ENCODE results near the gene CMBL. TPM values are rescaled to one million over a fixed set of nuclear protein-coding genes. Genes with fewer than 3 reads are reported as not detected.

The CMBL gene
- total and polyA plus RNA-seq, 10 donors = 1.3 to 11.2 (median 4.1) TPM

DNA sequence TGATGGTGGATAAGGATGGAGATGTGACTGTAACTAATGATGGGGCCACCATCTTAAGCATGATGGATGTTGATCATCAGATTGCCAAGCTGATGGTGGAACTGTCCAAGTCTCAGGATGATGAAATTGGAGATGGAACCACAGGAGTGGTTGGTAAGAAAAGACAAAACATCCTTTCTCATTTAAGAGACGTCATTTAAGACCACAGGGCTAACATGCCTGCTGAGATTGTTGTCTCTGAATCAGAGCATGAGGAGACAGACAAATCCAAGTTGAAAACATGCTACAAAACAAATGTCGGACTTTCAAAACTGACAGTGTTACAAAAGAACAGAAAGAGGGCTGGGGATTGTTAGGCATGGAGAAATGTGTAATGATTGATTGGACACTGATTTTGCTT is 53.0 kb downstream of the CMBL start:
- no peaks in the 10 kb centered on the region for H3K9me3 ChIP-seq
- H3K4me1 ChIP-seq = peaks cover 12 to 45% (median 31%) of the 10 kb centered on the region in 6 donors
- no peak for DNase-seq
- intact Hi-C loops (cut with DNase I; ENCODE audit: low total_unique reads) = no loop called here
- WGBS, 5 donors = 30 to 73% (median 38%) methylated on average over 2 of the region's 2 CpGs
- H3K36me3 ChIP-seq = peaks cover 9 to 78% (median 48%) of the 10 kb centered on the region in 6 donors
- H3K4me3 ChIP-seq = no peak overlapping the region
- no peaks in the 10 kb centered on the region for H3K27me3 ChIP-seq (replicated peaks in 1 of 7)
- no peak for TF ChIP-seq POLR2A (IDR thresholded peaks at IDR 0.05)
- no peak for TF ChIP-seq POLR2AphosphoS5 (IDR thresholded peaks at IDR 0.05)
- TF ChIP-seq, protein P1, sequence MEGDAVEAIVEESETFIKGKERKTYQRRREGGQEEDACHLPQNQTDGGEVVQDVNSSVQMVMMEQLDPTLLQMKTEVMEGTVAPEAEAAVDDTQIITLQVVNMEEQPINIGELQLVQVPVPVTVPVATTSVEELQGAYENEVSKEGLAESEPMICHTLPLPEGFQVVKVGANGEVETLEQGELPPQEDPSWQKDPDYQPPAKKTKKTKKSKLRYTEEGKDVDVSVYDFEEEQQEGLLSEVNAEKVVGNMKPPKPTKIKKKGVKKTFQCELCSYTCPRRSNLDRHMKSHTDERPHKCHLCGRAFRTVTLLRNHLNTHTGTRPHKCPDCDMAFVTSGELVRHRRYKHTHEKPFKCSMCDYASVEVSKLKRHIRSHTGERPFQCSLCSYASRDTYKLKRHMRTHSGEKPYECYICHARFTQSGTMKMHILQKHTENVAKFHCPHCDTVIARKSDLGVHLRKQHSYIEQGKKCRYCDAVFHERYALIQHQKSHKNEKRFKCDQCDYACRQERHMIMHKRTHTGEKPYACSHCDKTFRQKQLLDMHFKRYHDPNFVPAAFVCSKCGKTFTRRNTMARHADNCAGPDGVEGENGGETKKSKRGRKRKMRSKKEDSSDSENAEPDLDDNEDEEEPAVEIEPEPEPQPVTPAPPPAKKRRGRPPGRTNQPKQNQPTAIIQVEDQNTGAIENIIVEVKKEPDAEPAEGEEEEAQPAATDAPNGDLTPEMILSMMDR (IDR thresholded peaks at IDR 0.05 in 8 of 11, conservative IDR thresholded peaks at IDR 0.05 in 3 of 11) = no peak
- no peak overlapping the region for H3K27ac ChIP-seq

DNA sequence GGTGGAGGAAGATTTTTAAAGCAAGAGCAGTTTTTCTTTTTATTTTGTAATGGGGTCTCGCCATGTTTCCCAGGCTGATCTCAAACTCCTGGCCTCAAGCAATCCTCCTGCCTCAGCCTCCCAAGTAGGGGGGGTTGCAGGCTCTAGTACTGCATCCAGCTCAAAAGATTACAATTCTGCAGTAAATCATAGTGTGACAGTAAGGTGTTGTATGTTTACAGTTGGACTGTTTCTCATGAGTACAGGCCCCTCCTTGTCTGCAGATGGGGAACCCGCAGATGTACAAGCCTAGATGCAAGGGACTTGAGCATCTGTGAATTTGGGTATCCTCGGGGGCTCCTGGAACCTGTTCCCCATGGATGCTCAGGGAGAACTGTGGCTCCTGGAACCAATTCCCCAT is 54.3 kb downstream of the CMBL start:
- H3K27ac ChIP-seq = no peak overlapping the region
- intact Hi-C loops (cut with DNase I; ENCODE audit: low total_unique reads) = no loop called here
- H3K4me3 ChIP-seq = no peak overlapping the region
- no peaks in the 10 kb centered on the region for H3K9me3 ChIP-seq
- no peaks in the 10 kb centered on the region for H3K27me3 ChIP-seq (replicated peaks in 1 of 7)
- WGBS, 5 donors = 88 to 97% (median 90%) methylated on average over 3 of the region's 3 CpGs
- peaks cover 3 to 66% (median 36%) of the 10 kb centered on the region in 6 donors for H3K36me3 ChIP-seq
- TF ChIP-seq POLR2AphosphoS5 (IDR thresholded peaks at IDR 0.05) (no peak), POLR2A (IDR thresholded peaks at IDR 0.05) (no peak)
- TF ChIP-seq, protein P1 (IDR thresholded peaks at IDR 0.05 in 8 of 11, conservative IDR thresholded peaks at IDR 0.05 in 3 of 11) = no peak
- H3K4me1 ChIP-seq = peaks cover 12 to 53% (median 39%) of the 10 kb centered on the region in 6 donors
- no peak for DNase-seq

DNA sequence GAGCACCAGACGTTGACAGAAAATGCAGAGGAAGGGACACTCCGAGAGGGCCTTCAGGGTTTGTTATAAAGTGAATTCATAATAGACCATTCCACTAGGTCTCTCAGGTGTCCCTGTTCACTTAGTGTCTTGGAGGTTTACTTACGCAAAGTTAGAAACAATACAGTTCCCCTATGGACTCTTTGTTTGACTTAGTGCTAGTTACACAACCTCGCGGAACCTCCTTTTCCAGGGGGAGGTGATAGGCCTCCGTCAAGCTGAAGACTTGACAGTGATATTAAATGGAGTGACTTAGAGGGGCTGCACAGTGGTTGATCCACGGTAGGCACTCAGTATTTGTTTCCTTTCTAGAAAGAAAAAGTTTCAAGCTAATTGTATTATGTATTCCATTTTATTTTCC is 56.3 kb downstream of the CMBL start:
- Histone ChIP-seq H3K4me1 (peaks cover 12 to 62% (median 45%) of the 10 kb centered on the region in 6 donors), H3K36me3 (peaks cover 0 to 46% (median 17%) of the 10 kb centered on the region in 6 donors), H3K4me3 (peak overlapping the region; percentile 82 to 99 (median 97)), H3K9me3 (no peaks in the 10 kb centered on the region), H3K27ac (peak overlapping the region in 3 of 8 donors; percentile 94 to 96 (median 95)), H3K27me3 (replicated peaks in 1 of 7) (no peaks in the 10 kb centered on the region)
- 23 to 40% (median 29%) methylated on average over 7 of the region's 7 CpGs for WGBS, 5 donors
- TF ChIP-seq, protein P1 (IDR thresholded peaks at IDR 0.05 in 8 of 11, conservative IDR thresholded peaks at IDR 0.05 in 3 of 11) = no peak
- TF ChIP-seq POLR2AphosphoS5 (IDR thresholded peaks at IDR 0.05) = no peak
- TF ChIP-seq POLR2A (IDR thresholded peaks at IDR 0.05) = no peak
- intact Hi-C loops (cut with DNase I; ENCODE audit: low total_unique reads) = no loop called here
- no peak for DNase-seq

DNA sequence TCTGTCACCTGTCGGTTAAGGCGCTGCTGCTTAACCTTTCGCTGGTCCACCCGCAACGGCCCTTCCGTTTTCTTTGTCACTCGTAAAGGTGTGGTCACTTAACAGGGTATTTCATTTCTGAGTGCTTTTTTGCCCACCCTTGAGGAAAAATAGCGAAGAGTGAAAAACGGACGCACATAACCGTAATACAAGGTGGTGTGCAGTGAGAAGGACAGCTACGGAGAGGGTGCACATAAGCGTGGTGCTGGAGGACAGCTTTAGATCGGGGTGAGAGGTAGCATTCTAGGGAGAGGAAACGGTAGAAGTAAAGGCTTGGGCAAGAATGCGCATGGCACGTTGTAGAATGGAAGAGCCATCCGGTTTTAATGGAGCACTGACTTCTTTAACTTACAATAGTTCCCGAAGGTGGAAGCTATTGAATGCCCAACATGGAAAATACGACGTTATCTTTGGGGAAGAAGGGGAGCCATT is 56.9 kb downstream of the CMBL start:
- peak overlapping the region; percentile 82 to 99 (median 97) for H3K4me3 ChIP-seq
- peaks cover 12 to 62% (median 45%) of the 10 kb centered on the region in 6 donors for H3K4me1 ChIP-seq
- peaks cover 0 to 40% (median 11%) of the 10 kb centered on the region in 6 donors for H3K36me3 ChIP-seq
- no peak for TF ChIP-seq POLR2AphosphoS5 (IDR thresholded peaks at IDR 0.05)
- TF ChIP-seq, protein P1 (IDR thresholded peaks at IDR 0.05 in 8 of 11, conservative IDR thresholded peaks at IDR 0.05 in 3 of 11) = no peak
- TF ChIP-seq POLR2A (IDR thresholded peaks at IDR 0.05) = no peak
- intact Hi-C loops (cut with DNase I; ENCODE audit: low total_unique reads) = no loop called here
- WGBS, 5 donors = 0 to 1% (median 0%) methylated on average over 21 of the region's 21 CpGs
- H3K9me3 ChIP-seq = no peaks in the 10 kb centered on the region
- peak overlapping the region; percentile 90 to 96 (median 96) for H3K27ac ChIP-seq
- DNase-seq = no peak
- H3K27me3 ChIP-seq (replicated peaks in 1 of 7) = no peaks in the 10 kb centered on the region

Measured in spleen (tissue), 11 donors.